HUES6 (cell line): ENCODE data around the gene OTOP2.

Experiments
- H3K27ac ChIP-seq: 2 replicates; pipeline ENCODE4 v1.7.0; 2013; ENCODE audit warnings: low read depth, mild to moderate bottlenecking, low read length, inconsistent platforms
- H3K27me3 ChIP-seq: 2 replicates; pipeline ENCODE4 v1.6.1; 2013; ENCODE audit warnings: low read length; ENCODE audit not compliant: control insufficient read depth, insufficient read depth
- H3K36me3 ChIP-seq: 2 replicates; pipeline ENCODE4 v1.6.1; 2013; ENCODE audit warnings: low read length; ENCODE audit not compliant: control insufficient read depth, insufficient read depth
- H3K4me1 ChIP-seq: 2 replicates; pipeline ENCODE4 v1.6.1; 2013; ENCODE audit warnings: low read length; ENCODE audit not compliant: control insufficient read depth, insufficient read depth
- H3K4me3 ChIP-seq: 2 replicates; pipeline ENCODE4 v1.5.1; 2013; ENCODE audit warnings: low read depth, low read length
- H3K9ac ChIP-seq: one replicate; pipeline ENCODE4 v1.6.1; 2013; ENCODE audit warnings: mild to moderate bottlenecking, low read length
- H3K9me3 ChIP-seq: 2 replicates; pipeline ENCODE4 v1.6.1; 2013; ENCODE audit warnings: low read depth, low read length; ENCODE audit not compliant: control insufficient read depth, insufficient read depth

OTOP2 gene

GRCh38 chr17:74883241-74883745 is 40.8 kb upstream of the OTOP2 start:
- no peaks in the 10 kb centered on the region for H3K36me3 ChIP-seq
- no peak overlapping the region for H3K4me3 ChIP-seq
- H3K27me3 ChIP-seq = peaks cover 4% of the 10 kb centered on the region; the same call in 1 of the 2 replicates
- no peak overlapping the region for H3K9ac ChIP-seq
- peaks cover 9% of the 10 kb centered on the region for H3K4me1 ChIP-seq
- H3K27ac ChIP-seq = no peak overlapping the region
- no peaks in the 10 kb centered on the region for H3K9me3 ChIP-seq

- Histone ChIP-seq H3K9me3 (no peaks in the 10 kb centered on the region), H3K36me3 (no peaks in the 10 kb centered on the region), H3K27ac (no peak overlapping the region), H3K4me1 (peaks cover 8% of the 10 kb centered on the region), H3K27me3 (peaks cover 32% of the 10 kb centered on the region), H3K9ac (no peak overlapping the region), H3K4me3 (no peak overlapping the region)
These were observed 35.6 kb upstream of the OTOP2 start for GRCh38 chr17:74888469-74888868.

- Histone ChIP-seq H3K27me3 (peaks cover 53% of the 10 kb centered on the region), H3K4me1 (peaks cover 12% of the 10 kb centered on the region), H3K4me3 (no peak overlapping the region), H3K36me3 (no peaks in the 10 kb centered on the region), H3K9ac (no peak overlapping the region), H3K27ac (no peak overlapping the region), H3K9me3 (no peaks in the 10 kb centered on the region)
These were observed 33.5 kb upstream of the OTOP2 start for GRCh38 chr17:74890554-74890953.

- Histone ChIP-seq H3K4me1 (peaks cover 12% of the 10 kb centered on the region), H3K9ac (no peak overlapping the region), H3K4me3 (peak overlapping the region; percentile 85; the same call in 1 of the 2 replicates), H3K9me3 (no peaks in the 10 kb centered on the region), H3K36me3 (no peaks in the 10 kb centered on the region), H3K27ac (no peak overlapping the region), H3K27me3 (peaks cover 67% of the 10 kb centered on the region)
These were observed 31.8 kb upstream of the OTOP2 start for GRCh38 chr17:74892013-74892841.

- peak within 1 kb of the TSS; percentile 85 for H3K4me3 ChIP-seq
- no peak within 1 kb of the TSS for H3K9ac ChIP-seq
- H3K9me3 ChIP-seq = no peaks in the 10 kb centered on the region
- H3K27me3 ChIP-seq = peaks cover 68% of the 10 kb centered on the region
- H3K27ac ChIP-seq = no peak within 1 kb of the TSS
- H3K4me1 ChIP-seq = peaks cover 11% of the 10 kb centered on the region
- no peaks in the 10 kb centered on the region for H3K36me3 ChIP-seq
These were observed 30.8 kb upstream of the OTOP2 start, which contains the start of gene FADS6 for GRCh38 chr17:74892974-74893911. TSS of gene FADS6 (minus strand) at chr17:74893633. CDS start at chr17:74893595, 38 bp downstream.

- H3K9me3 ChIP-seq = no peaks in the 10 kb centered on the region
- no peaks in the 10 kb centered on the region for H3K36me3 ChIP-seq
- H3K27me3 ChIP-seq = peaks cover 65% of the 10 kb centered on the region
- H3K4me3 ChIP-seq = peak overlapping the region; percentile 85
- no peak overlapping the region for H3K9ac ChIP-seq
- no peak overlapping the region for H3K27ac ChIP-seq
- peaks cover 4% of the 10 kb centered on the region for H3K4me1 ChIP-seq
These were observed 30.0 kb upstream of the OTOP2 start for GRCh38 chr17:74893936-74894671.

- no peaks in the 10 kb centered on the region for H3K36me3 ChIP-seq
- H3K4me1 ChIP-seq = peaks cover 4% of the 10 kb centered on the region
- H3K9me3 ChIP-seq = no peaks in the 10 kb centered on the region
- H3K27me3 ChIP-seq = peaks cover 42% of the 10 kb centered on the region
- no peak overlapping the region for H3K4me3 ChIP-seq
- H3K27ac ChIP-seq = no peak overlapping the region
- no peak overlapping the region for H3K9ac ChIP-seq
These were observed 25.6 kb upstream of the OTOP2 start for GRCh38 chr17:74898376-74898946.

- no peaks in the 10 kb centered on the region for H3K36me3 ChIP-seq
- H3K9me3 ChIP-seq = no peaks in the 10 kb centered on the region
- peaks cover 30% of the 10 kb centered on the region for H3K27me3 ChIP-seq
- H3K9ac ChIP-seq = no peak overlapping the region
- peaks cover 3% of the 10 kb centered on the region; the same call in 1 of the 2 replicates for H3K4me1 ChIP-seq
- no peak overlapping the region for H3K4me3 ChIP-seq
- no peak overlapping the region for H3K27ac ChIP-seq
These were observed 23.9 kb upstream of the OTOP2 start for GRCh38 chr17:74900208-74900607.

GRCh38 chr17:74901353-74902135 is 22.5 kb upstream of the OTOP2 start:
- H3K27ac ChIP-seq = no peak overlapping the region
- no peaks in the 10 kb centered on the region for H3K36me3 ChIP-seq
- H3K4me3 ChIP-seq = no peak overlapping the region
- no peak overlapping the region for H3K9ac ChIP-seq
- H3K9me3 ChIP-seq = no peaks in the 10 kb centered on the region
- H3K4me1 ChIP-seq = peaks cover 3% of the 10 kb centered on the region; the same call in 1 of the 2 replicates
- peaks cover 17% of the 10 kb centered on the region for H3K27me3 ChIP-seq
